BE2C (cell line): ENCODE results near the gene DYNC1LI2.

Experiments used
- DNase-seq: peaks from one replicate; pipeline ENCODE4 v3.0.0-alpha.2; 2020
- H3K27me3 ChIP-seq: fragments of 250-450 bp; sonication (Bioruptor Pico); 2 replicates; pipeline ENCODE4 v1.5.1; 2020; ENCODE audit warnings: mild to moderate bottlenecking
- H3K36me3 ChIP-seq: fragments of 250-450 bp; sonication (Bioruptor Pico); 2 replicates; pipeline ENCODE4 v1.5.1; 2020; ENCODE audit warnings: mild to moderate bottlenecking
- H3K4me1 ChIP-seq: fragments of 250-450 bp; sonication (Bioruptor Pico); 2 replicates; pipeline ENCODE4 v1.5.1; 2020
- H3K4me3 ChIP-seq: 2 replicates; pipeline ENCODE4 v1.5.1; 2011; ENCODE audit warnings: low read depth, low read length
- H3K9me3 ChIP-seq: fragments of 250-450 bp; sonication (Bioruptor Pico); 2 replicates; pipeline ENCODE4 v1.5.1; 2020
- CTCF ChIP-seq: IDR thresholded peaks from 2 replicates; pipeline ENCODE4 v1.5.1; 2012; ENCODE audit warnings: mild to moderate bottlenecking, low read depth, low read length

DYNC1LI2 gene

GRCh38 chr16:66717112-66717675, 34.2 kb downstream of the DYNC1LI2 start:
- DNase-seq, result peak; percentile 77
- H3K4me1 ChIP-seq, result peaks cover 3% of the 10 kb centered on the region; the same call in 1 of the 2 replicates
- no peaks in the 10 kb centered on the region; the same call in 1 of the 2 replicates for H3K36me3 ChIP-seq
- TF ChIP-seq CTCF, result peak; percentile 87
- H3K9me3 ChIP-seq, result no peaks in the 10 kb centered on the region
- H3K27me3 ChIP-seq, result no peaks in the 10 kb centered on the region
- no peak overlapping the region for H3K4me3 ChIP-seq

GRCh38 chr16:66714654-66715307, 36.6 kb downstream of the DYNC1LI2 start:
- peak; percentile 53 for DNase-seq
- TF ChIP-seq CTCF, result no peak
- Histone ChIP-seq H3K36me3 (no peaks in the 10 kb centered on the region; the same call in 1 of the 2 replicates), H3K4me3 (no peak overlapping the region), H3K27me3 (no peaks in the 10 kb centered on the region), H3K9me3 (no peaks in the 10 kb centered on the region), H3K4me1 (peaks cover 3% of the 10 kb centered on the region; the same call in 1 of the 2 replicates)

GRCh38 chr16:66714062-66714461, 37.3 kb downstream of the DYNC1LI2 start:
- H3K4me1 ChIP-seq, result peaks cover 3% of the 10 kb centered on the region; the same call in 1 of the 2 replicates
- H3K36me3 ChIP-seq, result no peaks in the 10 kb centered on the region; the same call in 1 of the 2 replicates
- H3K27me3 ChIP-seq, result no peaks in the 10 kb centered on the region
- H3K9me3 ChIP-seq, result no peaks in the 10 kb centered on the region
- H3K4me3 ChIP-seq, result no peak overlapping the region
- no peak for DNase-seq
- TF ChIP-seq CTCF, result no peak

GRCh38 chr16:66713076-66713475, 38.3 kb downstream of the DYNC1LI2 start:
- TF ChIP-seq CTCF, result no peak
- H3K4me1 ChIP-seq, result peaks cover 3% of the 10 kb centered on the region; the same call in 1 of the 2 replicates
- H3K4me3 ChIP-seq, result no peak overlapping the region
- no peak for DNase-seq
- no peaks in the 10 kb centered on the region for H3K27me3 ChIP-seq
- H3K9me3 ChIP-seq, result no peaks in the 10 kb centered on the region
- H3K36me3 ChIP-seq, result no peaks in the 10 kb centered on the region

- TF ChIP-seq CTCF, result no peak
- Histone ChIP-seq H3K4me1 (peaks cover 3% of the 10 kb centered on the region; the same call in 1 of the 2 replicates), H3K27me3 (no peaks in the 10 kb centered on the region), H3K9me3 (no peaks in the 10 kb centered on the region), H3K36me3 (no peaks in the 10 kb centered on the region), H3K4me3 (no peak overlapping the region)
- no peak for DNase-seq
Measured at GRCh38 chr16:66712512-66712911, 38.9 kb downstream of the DYNC1LI2 start.

GRCh38 chr16:66711581-66711980, 39.8 kb downstream of the DYNC1LI2 start:
- no peak for TF ChIP-seq CTCF
- no peak for DNase-seq
- H3K27me3 ChIP-seq, result no peaks in the 10 kb centered on the region
- no peaks in the 10 kb centered on the region for H3K36me3 ChIP-seq
- no peaks in the 10 kb centered on the region for H3K9me3 ChIP-seq
- H3K4me1 ChIP-seq, result peaks cover 3% of the 10 kb centered on the region; the same call in 1 of the 2 replicates
- H3K4me3 ChIP-seq, result no peak overlapping the region
